Keratinocyte (primary cell): ENCODE results near the gene TEX53. TPM values are rescaled to one million over a fixed set of nuclear protein-coding genes. Genes with fewer than 3 reads are reported as not detected.

Source experiments
- DNase-seq: peaks from one replicate; pipeline ENCODE4 v3.0.0-alpha.2; 2011; ENCODE audit warnings: low read depth, missing footprints, low spot score
- FAIRE-seq: peaks from 2 replicates; lab custom pipeline; 2011; peaks lifted over from hg19 to GRCh38; lab: Jason Lieb, UNC
- H2AFZ ChIP-seq: 2 replicates; pipeline ENCODE4 v1.6.0; 2012; ENCODE audit warnings: low read length, control low read depth, inconsistent platforms; ENCODE audit not compliant: control insufficient read depth
- H3K27ac ChIP-seq: 2 replicates; pipeline ENCODE4 v1.5.1; 2011; ENCODE audit warnings: low read length; ENCODE audit not compliant: control insufficient read depth, insufficient read depth
- H3K27me3 ChIP-seq: 3 replicates; pipeline ENCODE4 v1.6.0; 2011; ENCODE audit warnings: low read length; ENCODE audit not compliant: control insufficient read depth, insufficient read depth; ENCODE audit errors: extremely low read depth
- H3K36me3 ChIP-seq, 2 experiments: 2 replicates in 1 of 2; 3 replicates in 1 of 2; pipeline ENCODE4 v1.5.1; 2011; ENCODE audit warnings: low read length in 2 of 2, mild to moderate bottlenecking in 1 of 2; ENCODE audit not compliant: control insufficient read depth in 2 of 2, insufficient read depth in 2 of 2; ENCODE audit errors: extremely low read depth in 1 of 2
- H3K4me1 ChIP-seq: 3 replicates; pipeline ENCODE4 v1.5.1; 2011; ENCODE audit warnings: low read length; ENCODE audit not compliant: control insufficient read depth, insufficient read depth; ENCODE audit errors: extremely low read depth
- H3K4me2 ChIP-seq: 3 replicates; pipeline ENCODE4 v1.6.0; 2011; ENCODE audit warnings: low read depth, low read length; ENCODE audit not compliant: control insufficient read depth, insufficient read depth; ENCODE audit errors: extremely low read depth
- H3K4me3 ChIP-seq, 3 experiments: fragments of 200-600 bp in 1 of 3; sonication (generic) in 1 of 3; 2 replicates in 2 of 3; 3 replicates in 1 of 3; pipeline ENCODE4 v1.5.1; 2011 to 2016; ENCODE audit warnings: low read length in 3 of 3, mild to moderate bottlenecking in 3 of 3, control low read depth in 2 of 3, inconsistent platforms in 1 of 3, low read depth in 1 of 3, mixed read lengths in 1 of 3, mixed run types in 1 of 3, moderate library complexity in 1 of 3; ENCODE audit not compliant: control insufficient read depth in 2 of 3, insufficient read depth in 2 of 3; ENCODE audit errors: extremely low read depth in 1 of 3
- H3K79me2 ChIP-seq: 2 replicates; pipeline ENCODE4 v1.6.0; 2012; ENCODE audit warnings: low read length; ENCODE audit not compliant: control insufficient read depth, insufficient read depth
- H3K9ac ChIP-seq: 3 replicates; pipeline ENCODE4 v1.6.0; 2011; ENCODE audit warnings: low read length; ENCODE audit not compliant: control insufficient read depth, insufficient read depth; ENCODE audit errors: extremely low read depth
- H3K9me1 ChIP-seq: 3 replicates; pipeline ENCODE4 v1.6.0; 2011; ENCODE audit warnings: low read length; ENCODE audit not compliant: control insufficient read depth, insufficient read depth; ENCODE audit errors: extremely low read depth
- H3K9me3 ChIP-seq: 2 replicates; pipeline ENCODE4 v1.5.1; 2012; ENCODE audit warnings: low read depth, low read length; ENCODE audit not compliant: control insufficient read depth
- H4K20me1 ChIP-seq: 3 replicates; pipeline ENCODE4 v1.6.0; 2011; ENCODE audit warnings: low read length; ENCODE audit not compliant: control insufficient read depth, insufficient read depth; ENCODE audit errors: extremely low read depth
- EZH2 ChIP-seq: IDR thresholded peaks from one replicate; pipeline ENCODE4 v1.6.1; 2012; ENCODE audit warnings: inconsistent platforms, mild to moderate bottlenecking, low read length, moderate library complexity
- dilution Hi-C: fragments of 300-500 bp; cut with MboI; formaldehyde crosslinking; loops from one replicate; pipeline ENCODE4 v1.7.0; 2020; ENCODE audit warnings: low sequenced_read_pairs; ENCODE audit not compliant: extremely low pct_ligation_motif_present
- polyA plus RNA-seq, 5 experiments: library from polyadenylated mRNA; depleted of rRNA in 3 of 5; stranded (reverse) in 3 of 5; stranded (forward) in 1 of 5; unstranded in 1 of 5; fragments of >200 nt; gene quantifications; 1 replicate in 1 of 5; 2 replicates in 3 of 5; 3 replicates in 1 of 5; pipeline versions ENCODE4 v1.2.1 to v1.2.3, GENCODE V29; 2011 to 2012; ENCODE audit warnings: missing spikeins in 2 of 5, low read depth in 1 of 5, low replicate concordance in 1 of 5
- TF ChIP-seq, protein P1 (sequence below), 3 experiments: IDR thresholded peaks in 1 of 3; conservative IDR thresholded peaks in 1 of 3; optimal IDR thresholded peaks in 1 of 3; 2 replicates in 2 of 3; 3 replicates in 1 of 3; pipeline versions ENCODE3 to v1.5.1; 2011; ENCODE audit warnings: low read length in 3 of 3, mild to moderate bottlenecking in 3 of 3, moderate library complexity in 2 of 3, control low read depth in 1 of 3, inconsistent platforms in 1 of 3; ENCODE audit not compliant: insufficient read depth in 2 of 3; ENCODE audit errors: extremely low read depth in 1 of 3

TEX53 gene
- polyA plus RNA-seq, 1 donor (not counting 4 experiments of a cell fraction or from before 2014, with no cell fraction given), result not detected

- Histone ChIP-seq H3K9me1 (no peaks in the 10 kb centered on the region), H3K27me3 (no peaks in the 10 kb centered on the region), H3K27ac (no peak overlapping the region), H3K9ac (no peak overlapping the region), H3K9me3 (no peaks in the 10 kb centered on the region), H3K79me2 (no peaks in the 10 kb centered on the region), H2AFZ (no peak overlapping the region), H3K4me1 (peaks cover 30% of the 10 kb centered on the region), H3K4me3 (no peak overlapping the region), H4K20me1 (no peaks in the 10 kb centered on the region), H3K4me2 (no peak overlapping the region), H3K36me3 (no peaks in the 10 kb centered on the region)
- FAIRE-seq (peak; percentile 34), DNase-seq (no peak)
- dilution Hi-C loops, result loop anchor here (25.0 kb wide), 1 partner anchor 315 kb away; no protein-coding TSS in a partner anchor
- TF ChIP-seq, protein P1, sequence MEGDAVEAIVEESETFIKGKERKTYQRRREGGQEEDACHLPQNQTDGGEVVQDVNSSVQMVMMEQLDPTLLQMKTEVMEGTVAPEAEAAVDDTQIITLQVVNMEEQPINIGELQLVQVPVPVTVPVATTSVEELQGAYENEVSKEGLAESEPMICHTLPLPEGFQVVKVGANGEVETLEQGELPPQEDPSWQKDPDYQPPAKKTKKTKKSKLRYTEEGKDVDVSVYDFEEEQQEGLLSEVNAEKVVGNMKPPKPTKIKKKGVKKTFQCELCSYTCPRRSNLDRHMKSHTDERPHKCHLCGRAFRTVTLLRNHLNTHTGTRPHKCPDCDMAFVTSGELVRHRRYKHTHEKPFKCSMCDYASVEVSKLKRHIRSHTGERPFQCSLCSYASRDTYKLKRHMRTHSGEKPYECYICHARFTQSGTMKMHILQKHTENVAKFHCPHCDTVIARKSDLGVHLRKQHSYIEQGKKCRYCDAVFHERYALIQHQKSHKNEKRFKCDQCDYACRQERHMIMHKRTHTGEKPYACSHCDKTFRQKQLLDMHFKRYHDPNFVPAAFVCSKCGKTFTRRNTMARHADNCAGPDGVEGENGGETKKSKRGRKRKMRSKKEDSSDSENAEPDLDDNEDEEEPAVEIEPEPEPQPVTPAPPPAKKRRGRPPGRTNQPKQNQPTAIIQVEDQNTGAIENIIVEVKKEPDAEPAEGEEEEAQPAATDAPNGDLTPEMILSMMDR (optimal IDR thresholded peaks at IDR 0.05 in 1 of 3, IDR thresholded peaks at IDR 0.05 in 1 of 3, conservative IDR thresholded peaks at IDR 0.05 in 1 of 3; ENCODE audit: extremely low read depth in 1 of 3, insufficient read depth in 2 of 3, low read length in 3 of 3), result no peak
- TF ChIP-seq EZH2, result no peak
Measured at GRCh38 chr9:114696814-114697544, 39.4 kb upstream of the TEX53 start.

GRCh38 chr9:114695948-114696347, 38.3 kb upstream of the TEX53 start:
- dilution Hi-C loops, result loop anchor here (25.0 kb wide), 1 partner anchor 316 kb away; no protein-coding TSS in a partner anchor
- no peak for FAIRE-seq

More at GRCh38 chr9:114695948-114696347, 38.3 kb upstream of the TEX53 start:
- DNase-seq, result no peak
- no peak overlapping the region for H3K4me3 ChIP-seq
- no peak overlapping the region for H2AFZ ChIP-seq
- H3K4me2 ChIP-seq, result no peak overlapping the region
- H3K9me1 ChIP-seq, result no peaks in the 10 kb centered on the region
- no peaks in the 10 kb centered on the region for H3K36me3 ChIP-seq
- H3K27ac ChIP-seq, result no peak overlapping the region
- H3K9ac ChIP-seq, result no peak overlapping the region
- no peak for TF ChIP-seq EZH2
- TF ChIP-seq, protein P1 (optimal IDR thresholded peaks at IDR 0.05 in 1 of 3, IDR thresholded peaks at IDR 0.05 in 1 of 3, conservative IDR thresholded peaks at IDR 0.05 in 1 of 3; ENCODE audit: extremely low read depth in 1 of 3, insufficient read depth in 2 of 3, low read length in 3 of 3), result no peak
- H4K20me1 ChIP-seq, result no peaks in the 10 kb centered on the region
- H3K4me1 ChIP-seq, result peaks cover 39% of the 10 kb centered on the region
- no peaks in the 10 kb centered on the region for H3K27me3 ChIP-seq
- no peaks in the 10 kb centered on the region for H3K79me2 ChIP-seq
- no peaks in the 10 kb centered on the region for H3K9me3 ChIP-seq
